ENCODE measurements around the gene POLR3A. TPM values are rescaled to one million over a fixed set of nuclear protein-coding genes. Genes with fewer than 3 reads are reported as not detected.

The POLR3A gene
- total RNA-seq, 3 donors from 2014 or later = 10.1 to 17.9 (median 13.4) TPM

GRCh38 chr10:78038791-78039547, 9.7 kb upstream of the POLR3A start:
- H3K4me1 ChIP-seq = peaks cover 0 to 6% of the 10 kb centered on the region in 2 donors
- DNase-seq (ENCODE audit: low spot score in 2 of 2) = no peak
- no peak overlapping the region for H3K27ac ChIP-seq
- H3K9me3 ChIP-seq = no peaks in the 10 kb centered on the region
- no peaks in the 10 kb centered on the region for H3K27me3 ChIP-seq
- TF ChIP-seq POLR2A (IDR thresholded peaks at IDR 0.05) (no peak), CTCF (IDR thresholded peaks at IDR 0.05) (no peak), POLR2AphosphoS5 (IDR thresholded peaks at IDR 0.05) (no peak)
- H3K36me3 ChIP-seq = peaks cover 19% of the 10 kb centered on the region
- H3K4me3 ChIP-seq = no peak overlapping the region
- intact Hi-C loops (cut with DNase I; ENCODE audit: low total_unique reads) = no loop called here

- Histone ChIP-seq H3K36me3 (peaks cover 19% of the 10 kb centered on the region), H3K4me1 (peaks cover 0 to 6% of the 10 kb centered on the region in 2 donors), H3K27me3 (no peaks in the 10 kb centered on the region), H3K27ac (no peak overlapping the region), H3K4me3 (no peak overlapping the region), H3K9me3 (no peaks in the 10 kb centered on the region)
- no peak for DNase-seq (ENCODE audit: low spot score in 2 of 2)
- no peak for TF ChIP-seq CTCF (IDR thresholded peaks at IDR 0.05)
- intact Hi-C loops (cut with DNase I; ENCODE audit: low total_unique reads) = no loop called here
Observed at GRCh38 chr10:78038105-78038504, 8.8 kb upstream of the POLR3A start.

- H3K4me3 ChIP-seq = peak overlapping the region in 1 of 3 donors; percentile 9
- peaks cover 19% of the 10 kb centered on the region for H3K36me3 ChIP-seq
- intact Hi-C loops (cut with DNase I; ENCODE audit: low total_unique reads) = no loop called here
- H3K4me1 ChIP-seq = peaks cover 0 to 6% of the 10 kb centered on the region in 2 donors
- H3K27ac ChIP-seq = peak overlapping the region in 1 of 2 donors; percentile 17
- no peaks in the 10 kb centered on the region for H3K9me3 ChIP-seq
- no peak for DNase-seq (ENCODE audit: low spot score in 2 of 2)
- TF ChIP-seq POLR2A (IDR thresholded peaks at IDR 0.05) = no peak
- no peak for TF ChIP-seq POLR2AphosphoS5 (IDR thresholded peaks at IDR 0.05)
- no peak for TF ChIP-seq CTCF (IDR thresholded peaks at IDR 0.05)
- no peaks in the 10 kb centered on the region for H3K27me3 ChIP-seq
Observed at GRCh38 chr10:78035933-78036583, 6.7 kb upstream of the POLR3A start.

- Histone ChIP-seq H3K36me3 (peaks cover 16% of the 10 kb centered on the region), H3K4me1 (peaks cover 0 to 6% of the 10 kb centered on the region in 2 donors), H3K4me3 (peak overlapping the region in 1 of 3 donors; percentile 91), H3K27me3 (no peaks in the 10 kb centered on the region), H3K9me3 (no peaks in the 10 kb centered on the region), H3K27ac (no peak overlapping the region)
- intact Hi-C loops (cut with DNase I; ENCODE audit: low total_unique reads) = no loop called here
- TF ChIP-seq POLR2AphosphoS5 (IDR thresholded peaks at IDR 0.05) (no peak), CTCF (IDR thresholded peaks at IDR 0.05) (no peak), POLR2A (IDR thresholded peaks at IDR 0.05) (no peak)
- no peak for DNase-seq (ENCODE audit: low spot score in 2 of 2)
Observed at GRCh38 chr10:78035437-78035836, 6.1 kb upstream of the POLR3A start.

GRCh38 chr10:78035025-78035424, 5.7 kb upstream of the POLR3A start:
- DNase-seq (ENCODE audit: low spot score in 2 of 2) = no peak
- Histone ChIP-seq H3K36me3 (peaks cover 12% of the 10 kb centered on the region), H3K27ac (peak overlapping the region; percentile 82 to 84), H3K9me3 (no peaks in the 10 kb centered on the region), H3K4me1 (peaks cover 0 to 6% of the 10 kb centered on the region in 2 donors), H3K4me3 (peak overlapping the region; percentile 72 to 91 (median 83)), H3K27me3 (no peaks in the 10 kb centered on the region)
- intact Hi-C loops (cut with DNase I; ENCODE audit: low total_unique reads) = no loop called here
- TF ChIP-seq CTCF (IDR thresholded peaks at IDR 0.05) = no peak
- TF ChIP-seq POLR2AphosphoS5 (IDR thresholded peaks at IDR 0.05) = no peak
- TF ChIP-seq POLR2A (IDR thresholded peaks at IDR 0.05) = no peak

Data from breast epithelium (tissue), 4 donors.